SW480 (cell line): Measurements from ENCODE around the gene CDH20.
A peak's percentile ranks its signal among the peaks of the same experiment; 100 is the strongest.

Source experiments
- DNase-seq: peaks from one replicate; pipeline ENCODE4 v3.0.0-alpha.2; 2016; ENCODE audit warnings: low spot score

CDH20 gene

GRCh38 chr18:61531891-61532290 is 198.7 kb downstream of the CDH20 start:
- DNase-seq: no peak

GRCh38 chr18:61535401-61535800 is 202.2 kb downstream of the CDH20 start:
- DNase-seq: no peak

GRCh38 chr18:61541673-61542072 is 208.4 kb downstream of the CDH20 start:
- no peak for DNase-seq

GRCh38 chr18:61542596-61542995 is 209.4 kb downstream of the CDH20 start:
- DNase-seq: no peak

GRCh38 chr18:61543518-61543917 is 210.3 kb downstream of the CDH20 start:
- no peak for DNase-seq

- DNase-seq: no peak
Measured at GRCh38 chr18:61544178-61544577, 210.9 kb downstream of the CDH20 start.

- DNase-seq: no peak
Measured at GRCh38 chr18:61545281-61546245, 212.3 kb downstream of the CDH20 start.

GRCh38 chr18:61546590-61546989 is 213.4 kb downstream of the CDH20 start:
- no peak for DNase-seq

- DNase-seq: no peak
Measured at GRCh38 chr18:61549416-61549815, 216.2 kb downstream of the CDH20 start.

- DNase-seq: no peak
Measured at GRCh38 chr18:61549889-61550288, 216.7 kb downstream of the CDH20 start.

GRCh38 chr18:61551586-61551985 is 218.4 kb downstream of the CDH20 start:
- peak; percentile 32 for DNase-seq

GRCh38 chr18:61553045-61553659 is 219.9 kb downstream of the CDH20 start:
- DNase-seq: no peak

GRCh38 chr18:61554117-61554776 is 221.0 kb downstream of the CDH20 start:
- DNase-seq: no peak

- no peak for DNase-seq
Measured at GRCh38 chr18:61554946-61555361, 221.7 kb downstream of the CDH20 start.

GRCh38 chr18:61556316-61556715 is 223.1 kb downstream of the CDH20 start:
- no peak for DNase-seq

GRCh38 chr18:61556862-61557261 is 223.6 kb downstream of the CDH20 start:
- no peak for DNase-seq

- peak; percentile 16 for DNase-seq
Measured at GRCh38 chr18:61569176-61569892, 236.1 kb downstream of the CDH20 start.

GRCh38 chr18:61570070-61570469 is 236.8 kb downstream of the CDH20 start:
- no peak for DNase-seq

- DNase-seq: no peak
Measured at GRCh38 chr18:61572084-61572655, 238.9 kb downstream of the CDH20 start.

GRCh38 chr18:61572871-61573270 is 239.6 kb downstream of the CDH20 start:
- no peak for DNase-seq

- no peak for DNase-seq
Measured at GRCh38 chr18:61574665-61575064, 241.4 kb downstream of the CDH20 start.

GRCh38 chr18:61575419-61575818 is 242.2 kb downstream of the CDH20 start:
- DNase-seq: no peak
